Measurements from ENCODE around the gene TUB. TPM values are rescaled to one million over a fixed set of nuclear protein-coding genes. Genes with fewer than 3 reads are reported as not detected.

Gene TUB
- total and polyA plus RNA-seq, 2 of the 13 experiments (the other 11 are each of a cell fraction or from before 2014, with no cell fraction given) = 4.3 to 5.6 TPM

DNA sequence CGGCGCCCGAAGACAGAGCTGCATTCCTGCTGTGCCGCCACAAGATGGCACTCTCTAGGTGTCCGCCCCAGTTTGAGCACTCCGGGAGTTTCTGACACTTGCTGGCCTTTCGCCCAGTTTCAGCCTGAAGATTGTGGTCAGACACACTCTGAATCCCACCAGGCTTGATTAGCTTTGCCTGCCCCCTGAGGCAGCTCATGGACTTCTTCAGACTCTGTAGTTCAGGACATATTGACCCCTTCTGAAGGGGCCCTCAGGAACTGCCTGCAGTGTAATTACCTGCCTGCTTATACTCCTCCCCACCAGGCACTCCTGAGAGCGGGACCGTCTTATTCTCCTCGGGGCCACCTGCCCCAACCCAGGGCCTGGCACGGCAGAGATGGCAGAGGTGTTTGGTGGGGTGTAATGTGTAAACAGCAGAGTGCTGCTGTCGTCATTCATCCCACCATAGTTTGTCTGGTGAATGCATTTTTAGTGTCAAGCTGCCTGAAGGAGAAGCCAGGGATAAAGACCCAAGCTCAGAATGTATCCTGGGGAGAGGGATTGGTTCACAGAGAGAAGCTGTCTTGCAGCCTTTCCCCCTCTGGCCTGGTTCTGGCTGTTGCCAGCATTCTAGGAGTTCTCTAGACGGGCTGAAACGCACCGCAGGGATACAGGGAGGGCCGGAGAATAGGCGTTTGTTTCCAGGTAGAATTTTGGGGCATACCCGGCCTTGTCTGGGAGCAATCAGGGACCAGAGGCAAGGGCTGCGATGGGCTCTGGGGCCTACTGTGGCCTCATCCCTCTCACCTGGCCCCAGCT is 47.5 kb upstream of the TUB start (continued):
- TF ChIP-seq ZNF138 (CRISPR knock-in tag; IDR thresholded peaks at IDR 0.05; ENCODE audit: low read depth) = no peak
- TF ChIP-seq ZNF224 (CRISPR knock-in tag; IDR thresholded peaks at IDR 0.05) = no peak
- no peak for TF ChIP-seq MIXL1 (CRISPR knock-in tag; IDR thresholded peaks at IDR 0.05)
- TF ChIP-seq ZNF549 (CRISPR knock-in tag; IDR thresholded peaks at IDR 0.05) = no peak
- no peak for TF ChIP-seq ELF1 (CRISPR knock-in tag; IDR thresholded peaks at IDR 0.05)
- no peak for TF ChIP-seq ZNF615 (CRISPR knock-in tag; IDR thresholded peaks at IDR 0.05; ENCODE audit: borderline replicate concordance)
- TF ChIP-seq NFRKB (IDR thresholded peaks at IDR 0.05) = no peak
- TF ChIP-seq, protein P1, sequence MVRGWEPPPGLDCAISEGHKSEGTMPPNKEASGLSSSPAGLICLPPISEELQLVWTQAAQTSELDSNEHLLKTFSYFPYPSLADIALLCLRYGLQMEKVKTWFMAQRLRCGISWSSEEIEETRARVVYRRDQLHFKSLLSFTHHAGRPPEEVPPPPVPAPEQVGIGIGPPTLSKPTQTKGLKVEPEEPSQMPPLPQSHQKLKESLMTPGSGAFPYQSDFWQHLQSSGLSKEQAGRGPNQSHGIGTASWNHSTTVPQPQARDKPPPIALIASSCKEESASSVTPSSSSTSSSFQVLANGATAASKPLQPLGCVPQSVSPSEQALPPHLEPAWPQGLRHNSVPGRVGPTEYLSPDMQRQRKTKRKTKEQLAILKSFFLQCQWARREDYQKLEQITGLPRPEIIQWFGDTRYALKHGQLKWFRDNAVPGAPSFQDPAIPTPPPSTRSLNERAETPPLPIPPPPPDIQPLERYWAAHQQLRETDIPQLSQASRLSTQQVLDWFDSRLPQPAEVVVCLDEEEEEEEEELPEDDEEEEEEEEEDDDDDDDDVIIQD (CRISPR knock-in tag; IDR thresholded peaks at IDR 0.05; ENCODE audit: low read depth) = no peak
- TF ChIP-seq ZNF343 (CRISPR knock-in tag; IDR thresholded peaks at IDR 0.05) = no peak
- no peak for TF ChIP-seq FOXA1 (IDR thresholded peaks at IDR 0.05)
- TF ChIP-seq FOXA1 (CRISPR knock-in tag; IDR thresholded peaks at IDR 0.05) = no peak
- TF ChIP-seq ARID2 (CRISPR knock-in tag; IDR thresholded peaks at IDR 0.05; ENCODE audit: borderline replicate concordance) = no peak
- TF ChIP-seq RAD51 (IDR thresholded peaks at IDR 0.05; ENCODE audit: borderline replicate concordance) = no peak
- no peak for TF ChIP-seq TFE3 (CRISPR knock-in tag; IDR thresholded peaks at IDR 0.05)
- TF ChIP-seq ATF2 (CRISPR knock-in tag; IDR thresholded peaks at IDR 0.05) = 0 out of 2 replicates have a peak, but pooled peaks have one; percentile 15
- no peak for TF ChIP-seq HHEX (CRISPR knock-in tag; IDR thresholded peaks at IDR 0.05)
- TF ChIP-seq ZNF569 (CRISPR knock-in tag; IDR thresholded peaks at IDR 0.05; ENCODE audit: borderline replicate concordance) = no peak
- TF ChIP-seq CTCF (CRISPR knock-in tag; IDR thresholded peaks at IDR 0.05) = peak; percentile 91
- TF ChIP-seq MTA3 (CRISPR knock-in tag; IDR thresholded peaks at IDR 0.05) = no peak
- peak; percentile 30; the same call in 1 of the 2 replicates for TF ChIP-seq KDM2A (CRISPR knock-in tag; IDR thresholded peaks at IDR 0.05; ENCODE audit: borderline replicate concordance, low read depth)
- TF ChIP-seq ATF5 (CRISPR knock-in tag; IDR thresholded peaks at IDR 0.05; ENCODE audit: low read depth) = no peak
- TF ChIP-seq STAG1 (CRISPR knock-in tag; IDR thresholded peaks at IDR 0.05) = peak; percentile 70
- TF ChIP-seq, protein P2, sequence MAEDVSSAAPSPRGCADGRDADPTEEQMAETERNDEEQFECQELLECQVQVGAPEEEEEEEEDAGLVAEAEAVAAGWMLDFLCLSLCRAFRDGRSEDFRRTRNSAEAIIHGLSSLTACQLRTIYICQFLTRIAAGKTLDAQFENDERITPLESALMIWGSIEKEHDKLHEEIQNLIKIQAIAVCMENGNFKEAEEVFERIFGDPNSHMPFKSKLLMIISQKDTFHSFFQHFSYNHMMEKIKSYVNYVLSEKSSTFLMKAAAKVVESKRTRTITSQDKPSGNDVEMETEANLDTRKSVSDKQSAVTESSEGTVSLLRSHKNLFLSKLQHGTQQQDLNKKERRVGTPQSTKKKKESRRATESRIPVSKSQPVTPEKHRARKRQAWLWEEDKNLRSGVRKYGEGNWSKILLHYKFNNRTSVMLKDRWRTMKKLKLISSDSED (CRISPR knock-in tag; IDR thresholded peaks at IDR 0.05) = no peak
- TF ChIP-seq SMARCC2 (IDR thresholded peaks at IDR 0.05) = no peak

Measured in HepG2 (cell line).